ENCODE results near the gene CLEC12A.

DNA sequence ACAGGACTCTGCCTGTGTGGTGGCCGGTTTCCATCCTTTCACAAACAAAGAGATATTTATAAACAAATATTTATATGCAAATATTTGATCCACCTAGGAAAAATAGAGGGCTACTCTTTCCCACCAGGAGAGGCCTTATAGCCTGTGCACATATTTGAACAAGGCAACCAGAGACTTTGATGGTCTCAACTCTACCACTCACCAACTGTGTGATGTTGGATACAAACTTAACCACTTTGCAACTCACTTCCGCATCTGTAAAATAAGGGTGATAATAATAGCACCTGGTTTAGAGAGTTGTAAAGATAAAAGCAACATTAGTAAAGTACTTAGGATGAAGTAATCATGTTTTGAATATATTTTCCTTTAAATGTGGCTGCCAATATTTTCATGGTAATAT, 1.5 kb upstream of the CLEC12A start:
- TF ChIP-seq, protein P1, sequence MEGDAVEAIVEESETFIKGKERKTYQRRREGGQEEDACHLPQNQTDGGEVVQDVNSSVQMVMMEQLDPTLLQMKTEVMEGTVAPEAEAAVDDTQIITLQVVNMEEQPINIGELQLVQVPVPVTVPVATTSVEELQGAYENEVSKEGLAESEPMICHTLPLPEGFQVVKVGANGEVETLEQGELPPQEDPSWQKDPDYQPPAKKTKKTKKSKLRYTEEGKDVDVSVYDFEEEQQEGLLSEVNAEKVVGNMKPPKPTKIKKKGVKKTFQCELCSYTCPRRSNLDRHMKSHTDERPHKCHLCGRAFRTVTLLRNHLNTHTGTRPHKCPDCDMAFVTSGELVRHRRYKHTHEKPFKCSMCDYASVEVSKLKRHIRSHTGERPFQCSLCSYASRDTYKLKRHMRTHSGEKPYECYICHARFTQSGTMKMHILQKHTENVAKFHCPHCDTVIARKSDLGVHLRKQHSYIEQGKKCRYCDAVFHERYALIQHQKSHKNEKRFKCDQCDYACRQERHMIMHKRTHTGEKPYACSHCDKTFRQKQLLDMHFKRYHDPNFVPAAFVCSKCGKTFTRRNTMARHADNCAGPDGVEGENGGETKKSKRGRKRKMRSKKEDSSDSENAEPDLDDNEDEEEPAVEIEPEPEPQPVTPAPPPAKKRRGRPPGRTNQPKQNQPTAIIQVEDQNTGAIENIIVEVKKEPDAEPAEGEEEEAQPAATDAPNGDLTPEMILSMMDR (IDR thresholded peaks at IDR 0.05): no peak
- TF ChIP-seq POLR2A (IDR thresholded peaks at IDR 0.05): no peak

Data from uterus (tissue), 2 donors.